Brain pericyte (primary cell): ENCODE results near the gene PPP1R36.
"Not testable (repeated sequence)": the region's sequence is repeated elsewhere in the genome, so short reads cannot be mapped to it uniquely, and the experiment has no call there.

Experiments
- DNase-seq: peaks from one replicate; pipeline ENCODE4 v3.0.0-alpha.2; 2012; ENCODE audit warnings: low read depth, low spot score

Gene PPP1R36

GRCh38 chr14:64549791-64550620 lies at the start of gene PPP1R36:
Gene PPP1R36 (plus strand): TSS chr14:64549961. CDS start chr14:64549998, 37 bp downstream.
- no peak for DNase-seq

GRCh38 chr14:64500088-64500487 lies 49.7 kb upstream of the PPP1R36 start:
- no peak for DNase-seq

GRCh38 chr14:64501411-64502171 lies 48.2 kb upstream of the PPP1R36 start:
- DNase-seq: no peak

- no peak for DNase-seq
Measured at GRCh38 chr14:64502456-64502855, 47.3 kb upstream of the PPP1R36 start.

- DNase-seq: no peak
Measured at GRCh38 chr14:64502887-64503433, 46.8 kb upstream of the PPP1R36 start.

GRCh38 chr14:64503434-64504309 lies 46.1 kb upstream of the PPP1R36 start, which contains the start of gene ZBTB25:
Gene ZBTB25 (minus strand): TSS chr14:64503838. CDS start chr14:64490533, 13,305 bp downstream.
- DNase-seq: peak; percentile 77

GRCh38 chr14:64504310-64504896 lies 45.4 kb upstream of the PPP1R36 start, which contains the start of gene ZBTB1:
Gene ZBTB1 (plus strand): TSS chr14:64504770. CDS start chr14:64521505, 16,735 bp downstream.
- DNase-seq: peak; percentile 89

- DNase-seq: peak; percentile 53
Measured at GRCh38 chr14:64504897-64505794, 44.6 kb upstream of the PPP1R36 start.

- no peak for DNase-seq
Measured at GRCh38 chr14:64506721-64507120, 43.0 kb upstream of the PPP1R36 start.

GRCh38 chr14:64507376-64508156 lies 42.2 kb upstream of the PPP1R36 start:
- no peak for DNase-seq

GRCh38 chr14:64508215-64508776 lies 41.5 kb upstream of the PPP1R36 start:
- no peak for DNase-seq

GRCh38 chr14:64509036-64509435 lies 40.7 kb upstream of the PPP1R36 start:
- no peak for DNase-seq

- no peak for DNase-seq
Measured at GRCh38 chr14:64510825-64511671, 38.7 kb upstream of the PPP1R36 start.

- DNase-seq: no peak
Measured at GRCh38 chr14:64513271-64513670, 36.5 kb upstream of the PPP1R36 start.

- no peak for DNase-seq
Measured at GRCh38 chr14:64515053-64515452, 34.7 kb upstream of the PPP1R36 start.

- no peak for DNase-seq
Measured at GRCh38 chr14:64516969-64517368, 32.8 kb upstream of the PPP1R36 start.

- DNase-seq: not testable (repeated sequence)
Measured at GRCh38 chr14:64517667-64518066, 32.1 kb upstream of the PPP1R36 start.

- no peak for DNase-seq
Measured at GRCh38 chr14:64518229-64518628, 31.5 kb upstream of the PPP1R36 start.
